GM18502 (cell line): ENCODE results near the gene EIF4H.
"Not testable (repeated sequence)": the region's sequence is repeated elsewhere in the genome, so short reads cannot be mapped to it uniquely, and the experiment has no call there.

Experiments used
- ATAC-seq: cut with Tn5 transposase; IDR thresholded peaks from one replicate; pipeline ENCODE4 v1.9.1; 2021; ENCODE audit warnings: mild to moderate bottlenecking; ENCODE audit not compliant: unreplicated experiment, poor library complexity

The EIF4H gene

DNA sequence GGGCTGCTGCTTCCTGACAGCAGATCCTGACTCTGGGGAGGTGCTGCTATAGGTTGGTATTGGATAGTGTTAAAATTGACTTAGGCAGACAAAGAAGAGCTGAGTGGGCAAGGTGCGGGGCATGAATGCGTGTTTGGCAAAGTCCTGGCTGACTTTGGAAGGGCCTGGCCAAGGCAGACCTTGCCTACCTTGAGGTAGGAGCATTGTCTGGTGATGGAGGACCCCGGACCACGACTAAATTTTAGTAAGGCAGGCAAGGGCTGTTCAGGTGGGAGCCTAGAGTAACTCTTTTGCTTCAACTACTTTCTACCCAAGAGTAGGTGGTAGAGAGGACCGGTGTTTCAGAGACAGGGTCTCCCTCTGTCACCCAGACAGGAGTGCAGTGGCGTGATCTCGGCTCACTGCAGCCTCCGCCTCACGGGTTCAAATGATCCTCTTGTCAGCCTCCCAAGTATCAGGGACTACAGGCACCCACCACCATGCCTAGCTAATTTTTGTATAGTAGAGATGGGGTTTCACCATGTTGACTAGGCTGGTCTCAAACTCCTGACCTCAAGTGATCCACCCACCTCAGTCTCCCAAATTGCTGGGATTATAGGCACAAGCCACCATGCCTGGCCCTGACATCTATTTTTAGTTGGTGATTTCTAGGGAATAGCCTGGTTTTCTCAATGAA, 23.4 kb downstream of the EIF4H start:
- ATAC-seq = no peak

DNA sequence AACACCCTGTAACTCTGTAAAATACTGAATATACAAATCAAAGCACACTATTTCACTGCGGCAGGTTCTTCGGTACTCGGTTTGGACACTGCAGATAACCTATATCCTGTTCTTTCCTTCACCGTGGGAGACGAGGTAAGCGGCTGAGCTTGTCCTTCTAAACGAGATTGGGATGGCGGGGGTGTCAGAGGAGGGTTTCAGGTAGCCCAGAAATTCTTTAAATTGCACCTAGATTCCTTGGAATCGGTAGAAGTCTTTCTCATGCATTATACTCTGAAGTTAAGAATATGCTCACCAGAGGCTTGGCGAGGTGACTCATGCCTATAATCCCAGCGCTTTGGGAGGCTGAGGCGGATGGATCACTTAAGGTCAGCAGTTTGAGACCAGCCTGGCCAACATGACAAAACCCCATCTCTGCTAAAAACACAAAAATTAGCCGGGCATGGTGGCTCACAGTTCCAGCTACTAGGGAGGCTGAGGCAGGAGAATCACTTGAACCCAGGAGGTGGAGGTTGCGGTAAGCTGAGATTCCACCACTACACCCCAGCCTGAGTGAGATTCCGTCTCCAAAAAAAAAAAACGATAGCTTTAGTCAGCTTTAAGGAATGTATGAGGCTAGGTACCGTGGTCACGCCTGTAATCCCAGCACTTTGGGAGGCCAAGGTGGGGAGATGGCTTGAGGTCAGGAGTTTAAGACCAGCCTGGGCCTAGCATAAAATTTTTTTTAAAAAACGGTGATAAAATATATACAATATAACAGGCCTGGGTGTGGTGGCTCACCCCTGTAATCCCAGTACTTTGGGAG, 25.6 kb downstream of the EIF4H start:
- no peak for ATAC-seq

DNA sequence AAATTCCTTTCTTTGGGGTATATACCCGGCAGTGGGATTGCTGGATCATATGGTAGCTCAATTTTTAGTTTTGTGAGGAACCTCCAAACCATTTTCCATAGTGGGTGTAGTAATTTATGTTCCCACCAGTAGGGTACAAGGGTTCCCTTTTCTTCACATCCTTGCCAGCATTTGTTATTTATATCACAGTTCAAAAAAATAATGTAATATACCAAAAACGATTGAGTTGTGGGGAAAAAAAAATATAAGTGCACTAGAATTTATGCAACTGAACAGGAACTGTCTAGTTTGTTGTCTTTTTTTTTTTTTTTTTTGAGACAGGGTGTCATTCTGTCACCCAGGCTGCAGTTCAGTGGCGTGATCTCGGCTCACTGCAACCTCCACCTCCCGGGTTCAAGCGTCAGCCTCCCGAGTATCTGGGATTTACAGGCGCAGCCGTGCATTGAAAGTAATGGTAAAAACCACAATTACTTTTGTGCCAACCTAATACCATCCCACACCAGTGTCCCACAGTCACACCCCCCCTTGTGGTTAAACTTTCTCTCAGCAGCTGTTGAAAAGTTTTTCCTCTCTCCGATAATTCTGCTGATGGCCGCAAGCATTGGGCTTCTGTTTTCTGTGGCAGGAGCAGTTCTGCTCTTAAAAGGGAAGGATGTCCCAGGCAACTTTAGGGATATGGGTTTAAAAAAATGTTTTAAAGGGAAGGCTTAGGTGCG, 28.8 kb downstream of the EIF4H start:
- ATAC-seq = no peak

DNA sequence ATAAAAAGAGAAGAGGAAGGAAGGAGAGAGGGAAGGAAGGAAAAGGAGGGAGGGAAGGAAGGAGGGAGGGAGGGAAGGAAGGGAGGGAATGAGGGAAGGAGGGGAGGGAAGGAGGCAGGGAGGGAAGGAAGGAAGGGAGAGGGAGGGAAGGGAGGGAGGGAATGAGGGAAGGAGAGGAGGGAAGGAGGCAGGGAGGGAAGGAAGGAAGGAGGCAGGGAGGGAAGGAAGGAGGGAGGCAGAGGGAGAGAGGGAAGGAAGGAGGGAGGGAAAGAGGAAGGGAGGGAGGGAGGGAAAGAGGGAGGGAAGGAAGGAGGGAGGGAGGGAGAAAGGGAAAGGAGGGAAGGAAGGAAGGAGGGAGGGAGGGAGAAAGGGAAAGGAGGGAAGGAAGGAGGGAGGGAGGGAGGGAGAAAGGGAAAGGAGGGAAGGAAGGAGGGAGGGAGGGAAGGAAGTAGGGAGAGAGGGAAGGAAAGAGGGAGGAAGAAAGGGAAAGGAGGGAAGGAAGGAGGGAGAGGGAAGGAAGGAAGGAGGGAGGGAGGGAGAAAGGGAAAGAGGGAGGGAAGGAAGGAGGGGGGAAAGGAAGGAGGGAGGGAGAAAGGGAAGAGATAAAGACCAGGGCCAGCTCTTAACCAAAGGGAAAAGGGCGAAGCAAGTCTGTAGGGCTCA, 29.9 kb downstream of the EIF4H start:
- no peak for ATAC-seq

DNA sequence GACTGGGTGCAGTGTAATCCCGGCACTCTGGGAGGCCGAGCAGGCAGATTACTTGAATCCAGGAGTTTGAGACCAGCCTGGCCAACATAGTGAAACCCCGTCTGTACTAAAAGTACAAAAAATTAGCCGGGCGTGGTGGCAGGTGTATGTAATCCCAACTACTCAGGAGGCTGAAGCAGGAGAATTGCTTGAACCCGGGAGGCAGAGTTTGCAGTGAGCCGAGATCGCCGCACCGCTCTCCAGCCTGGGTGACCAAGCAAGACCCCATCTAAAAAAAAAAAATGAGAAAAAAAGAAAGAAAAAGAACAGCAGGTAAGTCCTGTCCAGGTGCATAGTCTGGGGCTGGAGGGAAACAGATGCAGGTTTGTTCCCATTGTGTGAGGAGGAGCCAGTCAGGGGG, 31.9 kb downstream of the EIF4H start:
- ATAC-seq = not testable (repeated sequence)

DNA sequence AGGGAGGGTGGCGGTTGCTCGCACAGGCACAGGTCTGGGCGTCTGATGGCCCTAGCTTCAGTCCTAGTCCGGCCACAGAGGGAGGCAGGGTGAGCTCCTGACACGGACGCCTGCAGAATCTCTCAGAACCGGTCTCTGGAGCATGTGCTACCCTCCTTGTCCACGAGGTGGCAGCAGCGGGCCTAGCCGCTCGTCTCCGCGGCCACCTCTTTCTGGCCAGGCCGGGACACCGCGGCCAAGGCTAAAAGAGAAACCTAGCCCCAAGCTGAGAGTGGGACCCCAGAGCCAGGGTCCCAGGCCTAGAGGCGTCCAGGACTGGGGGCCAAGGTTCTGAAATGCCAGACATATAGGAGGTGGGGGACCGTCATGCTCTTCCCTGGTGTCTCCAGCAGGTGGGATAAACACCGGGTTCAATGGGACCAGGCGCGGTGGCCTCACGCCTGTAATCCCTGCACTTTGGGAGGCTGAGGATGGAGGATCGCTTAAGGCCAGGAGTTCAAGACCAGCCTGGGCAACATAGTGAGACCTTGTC, 32.5 kb downstream of the EIF4H start:
- no peak for ATAC-seq

DNA sequence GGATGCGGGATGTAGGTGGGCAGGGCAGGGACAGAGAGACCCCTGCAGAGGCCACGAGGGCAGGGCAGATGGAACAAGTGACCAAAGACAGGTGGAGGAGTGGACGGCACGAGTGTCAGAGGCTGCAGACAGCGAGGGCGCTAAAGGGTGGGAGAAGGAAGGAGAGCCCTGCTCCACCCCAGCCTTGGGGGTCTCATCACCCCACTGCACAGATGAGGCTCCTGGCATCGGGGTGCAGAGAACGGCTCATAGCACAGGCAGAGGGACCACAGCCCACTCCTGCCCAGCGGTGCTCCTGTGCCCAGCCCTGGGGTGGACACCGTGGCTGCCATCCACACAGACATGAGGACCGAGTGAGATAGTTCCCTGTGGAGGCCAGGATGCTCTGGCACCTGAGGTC, 33.4 kb downstream of the EIF4H start:
- no peak for ATAC-seq

DNA sequence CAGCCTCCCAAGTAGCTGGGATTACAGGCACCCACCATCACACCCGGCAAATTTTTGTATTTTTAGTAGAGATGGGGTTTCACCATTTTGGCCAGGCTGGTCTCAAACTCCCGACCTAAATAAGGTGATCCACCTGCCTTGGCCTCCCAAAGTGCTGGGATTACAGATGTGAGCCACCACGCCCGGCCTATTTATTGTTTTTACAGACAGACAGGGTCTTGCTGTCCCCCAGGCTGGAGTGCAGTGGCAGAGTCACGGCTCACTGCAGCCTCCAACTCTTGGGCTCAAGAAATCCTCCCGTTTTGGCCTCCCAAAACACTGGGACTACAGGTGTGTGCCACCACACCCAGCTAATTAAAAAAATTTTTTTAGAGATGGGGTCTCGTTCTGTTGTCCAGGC, 34.1 kb downstream of the EIF4H start:
- ATAC-seq = not testable (repeated sequence)

DNA sequence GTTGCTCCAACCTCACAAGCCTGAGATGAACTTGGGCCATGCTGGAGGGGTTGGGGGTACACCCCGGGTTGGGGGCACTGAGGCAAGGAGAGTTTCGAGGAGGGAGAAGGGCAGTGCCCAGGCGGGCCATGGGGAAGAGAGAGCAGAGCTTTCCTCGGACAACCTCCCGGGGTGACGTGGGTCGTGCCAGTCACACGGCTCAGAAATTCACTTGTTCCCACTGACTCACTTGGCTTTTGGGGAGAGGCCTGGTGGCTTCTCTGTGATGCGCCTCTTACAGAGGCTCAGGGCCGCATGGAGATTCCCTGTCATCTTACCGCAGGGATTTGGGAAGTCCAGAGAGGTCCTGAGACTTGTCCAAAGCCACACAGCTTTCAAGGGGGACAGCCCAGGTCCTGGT, 38.5 kb downstream of the EIF4H start:
- ATAC-seq = no peak

DNA sequence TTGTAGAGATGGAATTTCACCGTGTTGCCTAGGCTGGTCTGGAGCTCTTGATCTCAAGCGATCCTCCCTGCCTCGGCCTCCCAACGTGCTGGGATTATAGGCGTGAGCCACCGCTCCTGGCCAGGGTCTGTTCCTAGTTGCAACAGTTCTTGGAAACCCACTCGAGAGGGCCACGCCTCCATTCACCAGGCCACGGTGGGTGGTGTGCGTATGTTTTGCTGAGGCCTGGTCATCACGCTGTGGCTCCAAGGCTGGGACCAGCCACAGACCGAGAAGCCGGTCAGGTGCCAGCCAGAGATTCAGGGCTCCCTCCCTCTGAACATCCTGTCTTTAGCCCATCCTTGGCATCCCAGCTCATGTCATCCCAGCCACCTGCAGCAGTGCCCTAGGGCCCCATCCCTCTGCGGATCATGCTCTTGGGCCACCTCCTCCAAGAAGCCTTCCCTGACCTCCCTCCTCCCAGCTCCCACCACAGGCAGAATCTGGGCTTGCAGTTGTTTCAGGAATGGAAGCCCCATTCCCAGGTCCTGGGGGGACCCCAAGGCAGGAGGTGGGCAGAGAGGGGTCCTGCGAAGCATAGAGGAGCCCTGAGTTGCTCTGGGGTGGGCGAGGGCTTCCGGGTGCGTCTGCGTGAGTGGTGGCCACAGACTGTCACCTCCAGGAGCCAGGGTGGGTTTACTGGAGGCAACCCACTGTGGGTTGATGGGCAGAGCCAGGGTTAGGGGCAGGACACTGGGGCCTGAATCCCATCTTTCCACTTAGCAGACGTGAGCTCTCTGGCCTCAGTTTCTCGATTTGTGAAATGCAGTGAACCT, 40.9 kb downstream of the EIF4H start:
- no peak for ATAC-seq

DNA sequence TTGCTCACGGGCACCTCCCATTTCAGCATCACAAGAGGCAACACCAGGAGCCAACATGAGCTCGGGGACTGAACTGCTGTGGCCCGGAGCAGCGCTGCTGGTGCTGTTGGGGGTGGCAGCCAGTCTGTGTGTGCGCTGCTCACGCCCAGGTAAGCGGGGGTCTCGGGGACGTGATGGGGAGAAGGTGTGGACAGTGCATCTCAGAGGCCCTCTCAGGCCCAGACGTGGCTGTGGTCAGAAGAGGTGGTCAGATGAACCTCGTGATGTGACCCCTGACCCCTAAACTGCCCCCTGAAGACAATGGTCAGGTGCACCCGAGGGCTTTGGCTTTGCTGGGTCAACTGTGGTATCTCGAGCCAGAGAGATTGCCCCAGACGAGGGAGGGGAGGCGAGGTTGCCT, 41.8 kb downstream of the EIF4H start:
- no peak for ATAC-seq

DNA sequence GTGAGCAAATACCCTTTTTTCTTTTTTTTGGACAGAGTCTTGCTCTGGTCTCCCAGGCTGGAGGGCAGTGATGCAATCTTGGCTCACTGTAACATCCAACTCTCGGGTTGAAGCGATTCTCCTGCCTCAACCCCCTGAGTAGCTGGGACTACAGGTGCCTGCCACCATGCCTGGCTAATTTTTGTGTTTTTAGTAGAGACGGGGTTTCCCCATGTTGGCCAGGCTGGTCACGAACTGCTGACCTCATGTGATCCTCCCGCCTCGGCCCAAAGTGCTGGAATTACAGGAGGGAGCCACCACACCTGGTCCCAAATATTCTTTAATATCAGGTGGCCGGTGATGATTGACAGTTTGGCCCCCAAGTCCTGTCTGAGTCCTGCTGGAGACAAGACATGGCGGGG, 42.2 kb downstream of the EIF4H start:
- no peak for ATAC-seq

DNA sequence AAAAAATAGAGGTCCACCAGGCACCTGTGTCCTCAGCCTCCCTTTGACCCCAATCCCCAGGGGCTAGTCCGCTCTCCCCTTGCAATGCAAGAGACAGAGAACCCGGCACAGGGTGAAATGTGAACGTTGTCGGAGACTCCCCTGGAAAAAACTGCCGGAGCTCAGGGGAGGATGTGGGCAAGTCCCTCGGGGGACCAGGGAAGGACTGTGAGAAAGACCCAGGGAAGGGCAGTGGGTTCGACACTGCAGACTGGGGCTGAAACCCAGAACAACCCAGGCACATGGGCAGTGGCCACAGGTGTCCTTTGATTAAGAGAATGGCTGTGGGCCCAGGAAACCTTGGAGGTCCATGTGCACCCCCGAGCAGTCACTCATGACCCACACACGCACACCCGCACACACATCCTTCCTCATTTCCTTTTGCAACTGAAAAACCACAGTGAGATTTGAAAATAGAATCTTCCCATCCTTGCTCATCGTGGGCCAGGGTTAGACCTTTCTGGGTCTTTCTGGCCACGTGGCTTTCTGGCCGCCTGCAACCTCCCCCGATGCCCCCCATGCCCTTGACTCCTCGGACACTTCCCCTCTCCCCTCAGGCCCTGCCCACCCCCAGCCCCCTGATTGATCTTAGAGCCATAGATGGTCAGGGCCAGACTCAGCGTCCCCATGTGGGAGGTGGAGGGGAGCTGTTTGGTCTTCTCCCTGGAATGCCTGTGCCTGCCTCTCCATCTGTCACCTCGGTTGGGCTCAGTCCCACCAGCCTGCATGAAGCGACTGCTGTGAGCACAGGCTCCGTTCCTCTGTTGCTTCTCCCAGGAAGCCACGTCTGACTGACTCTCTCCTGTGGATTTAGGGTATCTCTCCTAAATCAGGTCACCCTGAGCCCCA, 43.5 kb downstream of the EIF4H start:
- ATAC-seq = no peak

DNA sequence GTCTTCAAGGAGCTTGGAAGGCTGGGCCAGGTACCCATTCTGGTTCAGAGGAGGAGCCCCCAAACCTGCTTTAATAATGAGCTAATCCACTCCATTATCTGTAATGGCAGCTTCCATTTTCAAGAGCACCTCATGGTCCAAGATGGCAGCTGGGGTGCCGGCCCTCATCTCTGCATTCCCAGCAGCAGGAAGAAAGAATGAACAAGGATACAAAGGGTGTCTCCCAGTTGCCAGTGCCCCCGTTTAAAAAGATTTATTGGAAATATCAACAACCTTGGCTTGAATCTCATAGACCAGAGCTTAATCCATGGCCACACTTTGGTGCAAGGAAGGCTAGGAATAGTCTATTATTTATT, 44.2 kb downstream of the EIF4H start:
- no peak for ATAC-seq

DNA sequence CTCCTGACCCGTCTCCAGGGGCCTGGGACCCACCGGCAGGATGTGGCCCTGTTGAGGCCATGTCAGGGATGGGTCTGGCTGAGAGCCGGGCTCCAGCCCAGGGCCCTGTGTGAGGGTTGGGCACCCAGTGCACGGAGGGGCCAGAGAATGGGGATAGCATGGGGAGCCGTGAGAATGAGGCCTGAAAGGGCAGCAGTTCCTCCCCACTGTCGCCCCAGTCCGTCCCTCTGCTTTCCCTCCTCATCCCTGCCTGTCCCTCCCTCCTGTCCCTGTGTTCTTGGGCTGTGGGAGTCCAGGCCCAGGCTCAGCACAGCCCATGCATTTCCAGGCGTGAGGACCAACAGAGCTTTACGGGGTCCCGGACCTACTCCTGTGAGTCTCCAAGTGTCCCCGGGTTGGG, 45.3 kb downstream of the EIF4H start:
- ATAC-seq = no peak

DNA sequence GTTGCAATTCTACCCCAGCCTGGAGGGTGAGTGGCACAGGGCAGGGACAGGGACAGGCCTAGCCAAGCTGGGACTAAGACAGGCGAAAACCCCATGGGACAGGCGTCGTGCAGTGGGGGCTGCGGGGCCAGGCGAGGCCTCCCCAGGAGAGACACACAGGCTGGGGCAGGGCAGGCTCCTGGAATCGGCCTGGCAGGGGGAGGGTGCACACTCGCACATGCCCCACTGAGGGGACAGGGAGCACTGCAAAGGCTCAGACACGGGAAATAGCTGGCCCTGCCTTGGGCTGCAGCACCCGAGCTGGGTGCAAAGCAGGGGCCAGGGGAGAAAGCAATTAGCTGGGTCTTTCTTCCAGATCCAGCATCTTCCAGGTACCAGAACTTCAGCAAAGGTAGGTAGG, 46.1 kb downstream of the EIF4H start:
- ATAC-seq = no peak

DNA sequence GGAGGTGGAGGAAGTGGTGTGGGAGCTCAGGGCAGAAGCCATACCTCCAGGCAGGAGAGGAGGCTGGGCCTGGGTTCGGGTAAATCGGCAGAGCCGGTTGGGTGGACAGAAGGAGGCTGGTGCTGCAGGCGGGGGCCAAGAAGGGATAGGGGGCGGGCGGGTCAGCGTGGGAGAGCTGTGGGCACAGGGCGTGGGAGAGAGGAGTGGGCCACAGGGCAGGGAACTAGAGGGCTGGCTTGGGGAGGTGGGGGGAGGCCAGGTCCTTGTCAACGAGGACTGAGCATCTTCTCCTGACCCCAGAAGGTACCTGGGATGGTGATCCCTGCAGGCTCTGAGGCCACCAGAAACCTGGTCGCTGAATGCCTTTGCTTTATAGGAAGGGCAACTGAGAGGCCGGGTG, 47.6 kb downstream of the EIF4H start:
- no peak for ATAC-seq

DNA sequence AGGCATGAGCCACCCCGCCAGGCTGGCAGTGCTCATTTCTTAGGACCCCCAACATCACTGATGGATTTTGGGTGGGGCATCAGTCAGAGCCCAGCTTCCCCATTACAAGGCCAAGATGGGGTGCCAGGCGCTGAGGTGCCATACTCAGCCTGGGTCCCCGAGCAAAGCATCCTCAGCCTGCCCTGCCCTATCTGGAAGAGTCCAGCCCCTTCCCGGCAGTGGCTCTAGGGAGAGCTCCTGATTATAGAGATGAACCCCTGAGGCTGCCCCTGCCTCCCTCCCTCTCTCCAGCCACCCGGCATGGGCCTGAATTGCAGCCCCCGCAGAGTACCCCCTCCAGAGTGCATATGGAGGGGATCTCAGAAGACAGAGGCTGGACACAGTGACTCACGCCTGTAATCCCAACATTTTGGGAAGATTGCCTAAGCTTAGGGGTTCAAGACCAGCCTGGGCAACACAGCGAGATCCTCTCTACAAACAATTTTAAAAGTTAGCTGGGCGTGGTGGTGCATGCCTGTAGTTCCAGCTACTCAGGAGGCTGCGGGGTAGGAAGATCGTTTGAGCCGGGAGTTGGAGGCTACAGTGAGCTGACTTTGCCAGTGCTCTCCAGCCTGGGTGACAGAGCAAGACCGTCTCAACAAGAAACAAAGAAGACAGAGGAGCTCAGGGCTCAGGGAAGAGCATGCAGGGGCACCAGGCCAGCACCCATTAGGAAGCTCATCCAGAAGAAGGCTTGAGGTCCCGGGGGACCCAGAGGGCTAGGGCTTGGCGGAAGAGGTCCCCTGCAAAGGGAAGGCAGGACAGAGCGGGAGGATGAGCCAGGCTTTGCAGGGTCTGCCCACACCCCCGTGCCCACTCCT, 48.9 kb downstream of the EIF4H start:
- ATAC-seq = no peak
